Smooth muscle cell (in vitro differentiated cells): ENCODE measurements around the gene IGSF3. TPM values are rescaled to one million over a fixed set of nuclear protein-coding genes. Genes with fewer than 3 reads are reported as not detected.

ENCODE experiments used
- DNase-seq: peaks from one replicate; lab custom pipeline; 2025; ENCODE audit not compliant: unreplicated experiment; lab: John Stamatoyannopoulos, UW
- H2AFZ ChIP-seq: fragments of 200-600 bp; sonication (generic); 2 replicates; pipeline ENCODE4 v1.6.0; 2016; ENCODE audit warnings: antibody characterized with exemption, low read depth, mild to moderate bottlenecking
- H3F3A ChIP-seq: fragments of 200-600 bp; sonication (generic); 2 replicates; pipeline ENCODE4 v1.6.0; 2017; ENCODE audit warnings: antibody characterized with exemption, low read depth
- H3K27ac ChIP-seq: fragments of 200-600 bp; sonication (generic); 2 replicates; pipeline ENCODE4 v1.5.1; 2016; ENCODE audit warnings: low read depth, mild to moderate bottlenecking
- H3K27me3 ChIP-seq: fragments of 200-600 bp; sonication (generic); 2 replicates; pipeline ENCODE4 v1.6.1; 2016; ENCODE audit warnings: low read depth, mild to moderate bottlenecking
- H3K36me3 ChIP-seq: fragments of 200-600 bp; sonication (generic); 2 replicates; pipeline ENCODE4 v1.5.1; 2016; ENCODE audit warnings: low read depth
- H3K4me1 ChIP-seq: fragments of 200-600 bp; sonication (generic); 2 replicates; pipeline ENCODE4 v1.5.1; 2016; ENCODE audit warnings: low read depth
- H3K4me2 ChIP-seq: fragments of 200-600 bp; sonication (generic); 2 replicates; pipeline ENCODE4 v1.6.0; 2016; ENCODE audit warnings: mild to moderate bottlenecking
- H3K4me3 ChIP-seq: fragments of 200-600 bp; sonication (generic); 2 replicates; pipeline ENCODE4 v1.5.1; 2016; ENCODE audit warnings: mild to moderate bottlenecking
- H3K79me2 ChIP-seq: fragments of 200-600 bp; sonication (generic); 2 replicates; pipeline ENCODE4 v1.6.0; 2016; ENCODE audit warnings: low read depth, mild to moderate bottlenecking
- H3K9ac ChIP-seq: fragments of 200-600 bp; sonication (generic); 2 replicates; pipeline ENCODE4 v1.6.0; 2016; ENCODE audit warnings: low read depth
- H3K9me3 ChIP-seq: fragments of 200-600 bp; sonication (generic); replicated peaks from 2 replicates; pipeline ENCODE4 v1.5.1; 2016; ENCODE audit warnings: low read depth
- H4K20me1 ChIP-seq: fragments of 200-600 bp; sonication (generic); 2 replicates; pipeline ENCODE4 v1.6.0; 2016; ENCODE audit warnings: low read depth
- WGBS: methylation state at CpG from one replicate; pipeline ENCODE4 v1.1.7; 2016; ENCODE audit warnings: low lambda C conversion rate; 5-methylcytosine and 5-hydroxymethylcytosine counted together
- polyA plus RNA-seq: library from polyadenylated mRNA; unstranded; fragments of >200 nt; fragmentation: Nextera tagmentation; extraction: Ambion mirVana; gene quantifications from 2 replicates; pipeline ENCODE4 v1.2.1, GENCODE V29; 2016
- total RNA-seq: library from RNA; depleted of rRNA; stranded (reverse); fragments of >200 nt; gene quantifications from 2 replicates; pipeline ENCODE4 v1.2.3, GENCODE V29; 2014
- TF ChIP-seq, protein P1 (sequence below): fragments of 200-600 bp; sonication (generic); IDR thresholded peaks from 2 replicates; pipeline ENCODE4 v1.5.1; 2017; ENCODE audit warnings: borderline replicate concordance, mild to moderate bottlenecking, antibody characterized with exemption; ENCODE audit not compliant: insufficient read depth, poor library complexity, severe bottlenecking

The IGSF3 gene
- total and polyA plus RNA-seq, 2 experiments from 2014 or later, result 11.9 to 28.4 TPM

- Histone ChIP-seq H2AFZ (no peak overlapping the region), H3K27ac (no peak overlapping the region), H3K4me2 (no peak overlapping the region), H3F3A (peaks cover 2% of the 10 kb centered on the region), H3K9me3 (no peaks in the 10 kb centered on the region), H3K27me3 (no peaks in the 10 kb centered on the region), H3K79me2 (no peaks in the 10 kb centered on the region), H4K20me1 (no peaks in the 10 kb centered on the region), H3K4me3 (no peak overlapping the region), H3K4me1 (peaks cover 7% of the 10 kb centered on the region), H3K36me3 (no peaks in the 10 kb centered on the region), H3K9ac (no peak overlapping the region)
- WGBS, result 94% methylated on average over 7 of the region's 7 CpGs
- TF ChIP-seq, protein P1, sequence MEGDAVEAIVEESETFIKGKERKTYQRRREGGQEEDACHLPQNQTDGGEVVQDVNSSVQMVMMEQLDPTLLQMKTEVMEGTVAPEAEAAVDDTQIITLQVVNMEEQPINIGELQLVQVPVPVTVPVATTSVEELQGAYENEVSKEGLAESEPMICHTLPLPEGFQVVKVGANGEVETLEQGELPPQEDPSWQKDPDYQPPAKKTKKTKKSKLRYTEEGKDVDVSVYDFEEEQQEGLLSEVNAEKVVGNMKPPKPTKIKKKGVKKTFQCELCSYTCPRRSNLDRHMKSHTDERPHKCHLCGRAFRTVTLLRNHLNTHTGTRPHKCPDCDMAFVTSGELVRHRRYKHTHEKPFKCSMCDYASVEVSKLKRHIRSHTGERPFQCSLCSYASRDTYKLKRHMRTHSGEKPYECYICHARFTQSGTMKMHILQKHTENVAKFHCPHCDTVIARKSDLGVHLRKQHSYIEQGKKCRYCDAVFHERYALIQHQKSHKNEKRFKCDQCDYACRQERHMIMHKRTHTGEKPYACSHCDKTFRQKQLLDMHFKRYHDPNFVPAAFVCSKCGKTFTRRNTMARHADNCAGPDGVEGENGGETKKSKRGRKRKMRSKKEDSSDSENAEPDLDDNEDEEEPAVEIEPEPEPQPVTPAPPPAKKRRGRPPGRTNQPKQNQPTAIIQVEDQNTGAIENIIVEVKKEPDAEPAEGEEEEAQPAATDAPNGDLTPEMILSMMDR, result no peak
- no peak for DNase-seq
Measured at GRCh38 chr1:116709666-116710167, 42.2 kb upstream of the IGSF3 start.

- no peak for DNase-seq
- no peak overlapping the region for H3K9ac ChIP-seq
- no peaks in the 10 kb centered on the region for H4K20me1 ChIP-seq
- no peak overlapping the region for H3K4me3 ChIP-seq
- peaks cover 2% of the 10 kb centered on the region for H3F3A ChIP-seq
- no peaks in the 10 kb centered on the region for H3K36me3 ChIP-seq
- 63% methylated on average over 6 of the region's 6 CpGs for WGBS
- H3K79me2 ChIP-seq, result no peaks in the 10 kb centered on the region
- H3K27me3 ChIP-seq, result no peaks in the 10 kb centered on the region
- no peak overlapping the region for H3K27ac ChIP-seq
- TF ChIP-seq, protein P1, result no peak
- H2AFZ ChIP-seq, result no peak overlapping the region
- H3K9me3 ChIP-seq, result no peaks in the 10 kb centered on the region
- peaks cover 7% of the 10 kb centered on the region for H3K4me1 ChIP-seq
- no peak overlapping the region for H3K4me2 ChIP-seq
Measured at GRCh38 chr1:116708255-116708900, 40.8 kb upstream of the IGSF3 start.

DNA sequence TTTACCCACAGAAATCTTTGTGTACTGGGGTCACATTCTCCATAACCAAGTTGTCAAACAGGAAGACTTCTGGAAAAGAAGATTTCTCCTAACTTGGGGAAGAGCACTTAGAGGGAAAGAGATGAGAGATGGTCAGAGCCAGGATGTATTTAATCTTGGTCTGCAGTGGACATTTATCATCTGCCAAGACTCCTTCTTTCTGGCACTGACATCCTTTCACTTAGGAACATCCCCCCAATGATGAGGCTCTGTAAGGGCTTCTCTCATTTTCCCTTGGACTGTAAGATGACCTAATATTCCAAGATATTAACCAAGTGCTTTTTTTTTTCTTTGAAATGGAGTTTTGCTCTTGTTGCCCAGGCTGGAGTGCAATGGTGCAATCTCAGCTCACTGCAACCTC, 39.3 kb upstream of the IGSF3 start:
- Histone ChIP-seq H3K4me2 (no peak overlapping the region), H3K27me3 (no peaks in the 10 kb centered on the region), H3K9me3 (no peaks in the 10 kb centered on the region), H3K27ac (no peak overlapping the region), H3K79me2 (no peaks in the 10 kb centered on the region), H4K20me1 (no peaks in the 10 kb centered on the region), H3K9ac (no peak overlapping the region), H3K4me1 (peaks cover 7% of the 10 kb centered on the region), H3K36me3 (no peaks in the 10 kb centered on the region), H2AFZ (no peak overlapping the region), H3K4me3 (no peak overlapping the region), H3F3A (peaks cover 2% of the 10 kb centered on the region)
- TF ChIP-seq, protein P1, result no peak
- no peak for DNase-seq

DNA sequence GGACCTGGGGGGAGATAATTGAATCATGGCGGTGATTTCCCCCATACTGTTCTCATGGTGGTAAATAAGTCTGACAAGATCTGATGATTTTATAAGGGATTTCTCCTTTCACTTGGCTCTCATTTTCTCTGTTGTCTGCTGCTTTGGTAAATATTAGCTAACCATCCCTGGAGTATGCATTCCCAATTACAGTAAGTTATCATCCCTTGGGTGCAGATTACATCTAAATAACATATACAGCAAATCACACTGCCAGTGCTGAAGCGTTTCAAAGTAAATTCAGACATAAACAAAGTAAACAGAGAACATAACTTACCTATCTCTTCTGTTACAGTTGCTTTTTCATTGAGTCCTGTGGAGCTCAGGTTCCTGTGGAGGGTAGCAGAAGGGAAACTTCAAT, 38.6 kb upstream of the IGSF3 start:
- no peaks in the 10 kb centered on the region for H3K79me2 ChIP-seq
- H2AFZ ChIP-seq, result no peak overlapping the region
- DNase-seq, result no peak
- H3K27ac ChIP-seq, result no peak overlapping the region
- H3K4me2 ChIP-seq, result no peak overlapping the region
- no peak overlapping the region for H3K4me3 ChIP-seq
- no peaks in the 10 kb centered on the region for H3K27me3 ChIP-seq
- H3K9me3 ChIP-seq, result no peaks in the 10 kb centered on the region
- H3K9ac ChIP-seq, result no peak overlapping the region
- H3K36me3 ChIP-seq, result no peaks in the 10 kb centered on the region
- WGBS, result 92% methylated on average over 2 of the region's 2 CpGs
- TF ChIP-seq, protein P1, result no peak
- H3K4me1 ChIP-seq, result peaks cover 2% of the 10 kb centered on the region
- H3F3A ChIP-seq, result peaks cover 1% of the 10 kb centered on the region
- H4K20me1 ChIP-seq, result no peaks in the 10 kb centered on the region
